OCI-LY3 (cell line): ENCODE measurements around the gene CLEC18A.

Source experiments
- H2AFZ ChIP-seq: fragments of 200-600, 300-600 bp; shearing (Covaris generic); 2 replicates; pipeline ENCODE4 v1.6.0; 2014; ENCODE audit warnings: antibody characterized with exemption, low read depth, low read length
- H3K27ac ChIP-seq: fragments of 200-600, 300-600 bp; sonication (generic); 2 replicates; pipeline ENCODE4 v1.5.1; 2014; ENCODE audit warnings: mild to moderate bottlenecking, low read length, moderate library complexity, mixed read lengths
- H3K27me3 ChIP-seq: fragments of 200-600, 300-600 bp; sonication (generic); 2 replicates; pipeline ENCODE4 v1.6.1; 2014; ENCODE audit warnings: low read depth, low read length, mixed read lengths
- H3K36me3 ChIP-seq: fragments of 200-600, 300-600 bp; sonication (generic); replicated peaks from 2 replicates; pipeline ENCODE3; 2014; ENCODE audit warnings: low read depth, low read length, mixed read lengths
- H3K4me1 ChIP-seq: fragments of 300-600, 200-600 bp; sonication (generic); 2 replicates; pipeline ENCODE4 v1.6.1; 2014; ENCODE audit warnings: low read length, mixed read lengths
- H3K4me2 ChIP-seq: fragments of 200-600, 300-600 bp; sonication (generic); 2 replicates; pipeline ENCODE4 v1.6.1; 2014; ENCODE audit warnings: low read length, mixed read lengths
- H3K4me3 ChIP-seq: fragments of 300-600, 200-600 bp; sonication (generic); 2 replicates; pipeline ENCODE4 v1.5.1; 2014; ENCODE audit warnings: antibody characterized with exemption, mild to moderate bottlenecking, low read length, moderate library complexity
- H3K79me2 ChIP-seq: fragments of 300-600, 200-600 bp; shearing (Covaris generic); 2 replicates; pipeline ENCODE4 v1.6.1; 2014; ENCODE audit warnings: mild to moderate bottlenecking, low read length, mixed read lengths
- H3K9ac ChIP-seq: fragments of 300-600, 200-600 bp; shearing (Covaris generic); 2 replicates; pipeline ENCODE4 v1.6.0; 2014; ENCODE audit warnings: mild to moderate bottlenecking, low read length, moderate library complexity
- H3K9me3 ChIP-seq: fragments of 200-600, 300-600 bp; shearing (Covaris generic); 2 replicates; pipeline ENCODE4 v1.6.1; 2014; ENCODE audit warnings: low read length, mixed read lengths; ENCODE audit not compliant: insufficient read depth
- H4K20me1 ChIP-seq: fragments of 200-600, 300-600 bp; sonication (generic); 2 replicates; pipeline ENCODE4 v1.6.1; 2016; ENCODE audit warnings: low read length, mixed read lengths; ENCODE audit not compliant: insufficient read depth
- CTCF ChIP-seq: fragments of 200-600, 300-600 bp; sonication (generic); IDR thresholded peaks from 2 replicates; pipeline ENCODE4 v1.5.1; 2014; ENCODE audit warnings: antibody characterized with exemption, low read length, low read depth
- EZH2phosphoT487 ChIP-seq: fragments of 200-600 bp; shearing (Covaris generic); IDR thresholded peaks from 2 replicates; pipeline ENCODE4 v1.6.1; 2018; ENCODE audit warnings: antibody characterized with exemption, mixed run types, low read depth

CLEC18A gene

GRCh38 chr16:69909043-69909442, 42.1 kb upstream of the CLEC18A start:
- H3K4me1 ChIP-seq, result no peaks in the 10 kb centered on the region
- no peaks in the 10 kb centered on the region for H4K20me1 ChIP-seq
- TF ChIP-seq EZH2phosphoT487, result no peak
- TF ChIP-seq CTCF, result no peak
- H3K4me3 ChIP-seq, result no peak overlapping the region
- no peaks in the 10 kb centered on the region for H3K79me2 ChIP-seq
- H3K27me3 ChIP-seq, result no peaks in the 10 kb centered on the region
- no peaks in the 10 kb centered on the region for H3K36me3 ChIP-seq
- no peaks in the 10 kb centered on the region for H3K9me3 ChIP-seq
- no peak overlapping the region for H2AFZ ChIP-seq
- no peak overlapping the region for H3K27ac ChIP-seq
- H3K9ac ChIP-seq, result no peak overlapping the region
- no peak overlapping the region for H3K4me2 ChIP-seq

GRCh38 chr16:69909760-69910159, 41.4 kb upstream of the CLEC18A start:
- Histone ChIP-seq H3K27ac (no peak overlapping the region), H3K36me3 (no peaks in the 10 kb centered on the region), H3K27me3 (no peaks in the 10 kb centered on the region), H4K20me1 (no peaks in the 10 kb centered on the region), H2AFZ (no peak overlapping the region), H3K4me2 (no peak overlapping the region), H3K4me3 (no peak overlapping the region), H3K4me1 (no peaks in the 10 kb centered on the region), H3K9me3 (no peaks in the 10 kb centered on the region), H3K9ac (no peak overlapping the region), H3K79me2 (no peaks in the 10 kb centered on the region)
- TF ChIP-seq CTCF (no peak), EZH2phosphoT487 (no peak)

GRCh38 chr16:69910964-69911363, 40.2 kb upstream of the CLEC18A start:
- no peak overlapping the region for H3K4me2 ChIP-seq
- H3K27ac ChIP-seq, result no peak overlapping the region
- H3K36me3 ChIP-seq, result no peaks in the 10 kb centered on the region
- TF ChIP-seq CTCF (no peak), EZH2phosphoT487 (no peak)
- no peaks in the 10 kb centered on the region for H3K9me3 ChIP-seq
- H3K79me2 ChIP-seq, result no peaks in the 10 kb centered on the region
- no peak overlapping the region for H2AFZ ChIP-seq
- no peaks in the 10 kb centered on the region for H3K27me3 ChIP-seq
- no peaks in the 10 kb centered on the region for H3K4me1 ChIP-seq
- no peak overlapping the region for H3K9ac ChIP-seq
- no peaks in the 10 kb centered on the region for H4K20me1 ChIP-seq
- H3K4me3 ChIP-seq, result no peak overlapping the region

GRCh38 chr16:69916462-69916861, 34.7 kb upstream of the CLEC18A start:
- no peak for TF ChIP-seq EZH2phosphoT487
- no peak for TF ChIP-seq CTCF
- Histone ChIP-seq H3K27me3 (no peaks in the 10 kb centered on the region), H3K4me3 (no peak overlapping the region), H3K9ac (no peak overlapping the region), H3K79me2 (no peaks in the 10 kb centered on the region), H3K4me1 (no peaks in the 10 kb centered on the region), H4K20me1 (no peaks in the 10 kb centered on the region), H3K27ac (no peak overlapping the region), H3K36me3 (no peaks in the 10 kb centered on the region), H2AFZ (no peak overlapping the region), H3K4me2 (no peak overlapping the region), H3K9me3 (no peaks in the 10 kb centered on the region)
